Gastrocnemius medialis (tissue), 4 donors: ENCODE measurements around the gene DGCR8.
"Not testable (repeated sequence)": the region's sequence is repeated elsewhere in the genome, so short reads cannot be mapped to it uniquely, and the experiment has no call there.

Source experiments
- CTCF ChIP-seq, 5 experiments: fragments of 450-650 bp in 3 of 5; fragments of 200-600 bp in 2 of 5; sonication (generic) in 2 of 5; IDR thresholded peaks in 4 of 5; conservative IDR thresholded peaks in 1 of 5; 1 replicate in 4 of 5; 2 replicates in 1 of 5; pipeline ENCODE4 v1.5.1; 2016 to 2019; ENCODE audit warnings: antibody characterized with exemption in 5 of 5, mild to moderate bottlenecking in 3 of 5, moderate library complexity in 3 of 5
- POLR2A ChIP-seq, 2 donors: fragments of 450-650 bp; IDR thresholded peaks; one replicate each; pipeline ENCODE4 v1.6.1; 2017; ENCODE audit warnings: antibody characterized with exemption in 2 of 2, mild to moderate bottlenecking in 2 of 2, moderate library complexity in 2 of 2

DNA sequence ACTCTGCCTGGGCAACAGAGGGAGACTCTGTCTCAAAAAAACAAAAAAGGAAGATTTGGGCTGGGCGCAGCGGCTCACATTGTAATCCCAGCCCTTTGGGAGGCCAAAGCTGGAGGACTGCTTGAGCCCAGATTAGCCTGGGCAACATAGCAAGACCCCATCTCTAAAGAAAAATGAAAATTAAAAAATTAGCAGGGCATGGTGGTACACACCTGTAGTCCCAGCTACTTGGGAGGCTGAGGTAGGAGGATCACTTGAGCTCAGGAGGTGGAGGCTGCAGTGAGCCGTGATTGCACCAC is 12.7 kb upstream of the DGCR8 start:
- TF ChIP-seq POLR2A (IDR thresholded peaks at IDR 0.05); CTCF (IDR thresholded peaks at IDR 0.05 in 4 of 5, conservative IDR thresholded peaks at IDR 0.05 in 1 of 5): not testable (repeated sequence)
